ENCODE data around the gene SNAPC5. TPM values are rescaled to one million over a fixed set of nuclear protein-coding genes. Genes with fewer than 3 reads are reported as not detected.
A peak's percentile ranks its signal among the peaks of the same experiment; 100 is the strongest.

SNAPC5 gene
- total and polyA plus RNA-seq, 2 of the 13 experiments (the other 11 are each of a cell fraction or from before 2014, with no cell fraction given) = 14.8 to 36.2 TPM

DNA sequence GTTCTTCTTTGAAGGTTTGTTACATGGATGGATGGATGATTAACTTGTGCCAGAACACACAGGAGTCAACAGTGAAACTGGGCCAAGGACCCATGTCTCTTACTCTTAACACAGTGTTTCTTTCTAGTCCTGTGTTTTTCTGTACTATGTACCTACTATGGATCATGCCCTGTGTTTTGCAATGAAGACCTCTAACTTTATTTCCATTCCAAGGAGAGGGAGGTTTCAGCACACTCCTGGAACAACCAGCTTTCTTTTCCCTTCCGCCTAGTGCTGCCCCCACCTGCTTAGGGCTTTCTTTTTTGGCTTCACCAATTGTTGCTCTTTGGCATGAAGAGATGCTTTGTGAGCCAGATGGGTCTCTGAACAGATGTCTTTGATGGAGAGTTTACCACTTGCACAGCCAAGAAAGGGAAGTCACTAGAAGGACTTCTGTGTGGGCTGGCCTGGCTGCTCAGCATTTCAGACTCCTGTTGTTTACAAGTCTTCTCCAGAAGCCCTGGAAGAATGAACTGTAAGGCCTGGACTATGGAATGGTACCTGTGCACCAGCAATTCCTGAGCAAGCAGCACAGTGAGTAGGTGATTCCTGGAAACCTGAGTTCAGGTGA, 44.5 kb downstream of the SNAPC5 start (continued):
- TF ChIP-seq, protein P1, sequence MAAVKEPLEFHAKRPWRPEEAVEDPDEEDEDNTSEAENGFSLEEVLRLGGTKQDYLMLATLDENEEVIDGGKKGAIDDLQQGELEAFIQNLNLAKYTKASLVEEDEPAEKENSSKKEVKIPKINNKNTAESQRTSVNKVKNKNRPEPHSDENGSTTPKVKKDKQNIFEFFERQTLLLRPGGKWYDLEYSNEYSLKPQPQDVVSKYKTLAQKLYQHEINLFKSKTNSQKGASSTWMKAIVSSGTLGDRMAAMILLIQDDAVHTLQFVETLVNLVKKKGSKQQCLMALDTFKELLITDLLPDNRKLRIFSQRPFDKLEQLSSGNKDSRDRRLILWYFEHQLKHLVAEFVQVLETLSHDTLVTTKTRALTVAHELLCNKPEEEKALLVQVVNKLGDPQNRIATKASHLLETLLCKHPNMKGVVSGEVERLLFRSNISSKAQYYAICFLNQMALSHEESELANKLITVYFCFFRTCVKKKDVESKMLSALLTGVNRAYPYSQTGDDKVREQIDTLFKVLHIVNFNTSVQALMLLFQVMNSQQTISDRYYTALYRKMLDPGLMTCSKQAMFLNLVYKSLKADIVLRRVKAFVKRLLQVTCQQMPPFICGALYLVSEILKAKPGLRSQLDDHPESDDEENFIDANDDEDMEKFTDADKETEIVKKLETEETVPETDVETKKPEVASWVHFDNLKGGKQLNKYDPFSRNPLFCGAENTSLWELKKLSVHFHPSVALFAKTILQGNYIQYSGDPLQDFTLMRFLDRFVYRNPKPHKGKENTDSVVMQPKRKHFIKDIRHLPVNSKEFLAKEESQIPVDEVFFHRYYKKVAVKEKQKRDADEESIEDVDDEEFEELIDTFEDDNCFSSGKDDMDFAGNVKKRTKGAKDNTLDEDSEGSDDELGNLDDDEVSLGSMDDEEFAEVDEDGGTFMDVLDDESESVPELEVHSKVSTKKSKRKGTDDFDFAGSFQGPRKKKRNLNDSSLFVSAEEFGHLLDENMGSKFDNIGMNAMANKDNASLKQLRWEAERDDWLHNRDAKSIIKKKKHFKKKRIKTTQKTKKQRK (IDR thresholded peaks at IDR 0.05; ENCODE audit: low read length) = no peak
- no peak for TF ChIP-seq ZNF296 (CRISPR knock-in tag; conservative IDR thresholded peaks at IDR 0.05)
- peak; percentile 45 for TF ChIP-seq ASH2L (IDR thresholded peaks at IDR 0.05; ENCODE audit: insufficient read length, low read depth, low read length)
- TF ChIP-seq RARA (CRISPR knock-in tag; IDR thresholded peaks at IDR 0.05) = peak; percentile 80
- no peak for TF ChIP-seq MAFG (CRISPR knock-in tag; IDR thresholded peaks at IDR 0.05)
- TF ChIP-seq, protein P2, sequence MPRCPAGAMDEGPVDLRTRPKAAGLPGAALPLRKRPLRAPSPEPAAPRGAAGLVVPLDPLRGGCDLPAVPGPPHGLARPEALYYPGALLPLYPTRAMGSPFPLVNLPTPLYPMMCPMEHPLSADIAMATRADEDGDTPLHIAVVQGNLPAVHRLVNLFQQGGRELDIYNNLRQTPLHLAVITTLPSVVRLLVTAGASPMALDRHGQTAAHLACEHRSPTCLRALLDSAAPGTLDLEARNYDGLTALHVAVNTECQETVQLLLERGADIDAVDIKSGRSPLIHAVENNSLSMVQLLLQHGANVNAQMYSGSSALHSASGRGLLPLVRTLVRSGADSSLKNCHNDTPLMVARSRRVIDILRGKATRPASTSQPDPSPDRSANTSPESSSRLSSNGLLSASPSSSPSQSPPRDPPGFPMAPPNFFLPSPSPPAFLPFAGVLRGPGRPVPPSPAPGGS (CRISPR knock-in tag; IDR thresholded peaks at IDR 0.05) = no peak
- TF ChIP-seq PRPF4 (IDR thresholded peaks at IDR 0.05; ENCODE audit: low read depth, low read length, poor library complexity, severe bottlenecking) = no peak
- TF ChIP-seq CCDC6 (CRISPR knock-in tag; IDR thresholded peaks at IDR 0.05) = no peak
- TF ChIP-seq PHB2 (IDR thresholded peaks at IDR 0.05; ENCODE audit: partially characterized antibody) = no peak
- no peak for TF ChIP-seq ZNF333 (CRISPR knock-in tag; IDR thresholded peaks at IDR 0.05; ENCODE audit: borderline replicate concordance)
- no peak for TF ChIP-seq KLF13 (CRISPR knock-in tag; IDR thresholded peaks at IDR 0.05)
- TF ChIP-seq KAT7 (CRISPR knock-in tag; IDR thresholded peaks at IDR 0.05; ENCODE audit: borderline replicate concordance) = no peak
- TF ChIP-seq ZBTB7B (CRISPR knock-in tag; IDR thresholded peaks at IDR 0.05) = no peak
- no peak for TF ChIP-seq ZNF674 (CRISPR knock-in tag; IDR thresholded peaks at IDR 0.05; ENCODE audit: low read depth)
- TF ChIP-seq, protein P3, sequence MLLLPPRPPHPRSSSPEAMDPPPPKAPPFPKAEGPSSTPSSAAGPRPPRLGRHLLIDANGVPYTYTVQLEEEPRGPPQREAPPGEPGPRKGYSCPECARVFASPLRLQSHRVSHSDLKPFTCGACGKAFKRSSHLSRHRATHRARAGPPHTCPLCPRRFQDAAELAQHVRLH (CRISPR knock-in tag; IDR thresholded peaks at IDR 0.05; ENCODE audit: borderline replicate concordance, low read depth) = no peak
- TF ChIP-seq, protein P4, sequence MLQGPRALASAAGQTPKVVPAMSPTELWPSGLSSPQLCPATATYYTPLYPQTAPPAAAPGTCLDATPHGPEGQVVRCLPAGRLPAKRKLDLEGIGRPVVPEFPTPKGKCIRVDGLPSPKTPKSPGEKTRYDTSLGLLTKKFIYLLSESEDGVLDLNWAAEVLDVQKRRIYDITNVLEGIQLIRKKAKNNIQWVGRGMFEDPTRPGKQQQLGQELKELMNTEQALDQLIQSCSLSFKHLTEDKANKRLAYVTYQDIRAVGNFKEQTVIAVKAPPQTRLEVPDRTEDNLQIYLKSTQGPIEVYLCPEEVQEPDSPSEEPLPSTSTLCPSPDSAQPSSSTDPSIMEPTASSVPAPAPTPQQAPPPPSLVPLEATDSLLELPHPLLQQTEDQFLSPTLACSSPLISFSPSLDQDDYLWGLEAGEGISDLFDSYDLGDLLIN (CRISPR knock-in tag; IDR thresholded peaks at IDR 0.05; ENCODE audit: borderline replicate concordance) = no peak
- TF ChIP-seq, protein P5, sequence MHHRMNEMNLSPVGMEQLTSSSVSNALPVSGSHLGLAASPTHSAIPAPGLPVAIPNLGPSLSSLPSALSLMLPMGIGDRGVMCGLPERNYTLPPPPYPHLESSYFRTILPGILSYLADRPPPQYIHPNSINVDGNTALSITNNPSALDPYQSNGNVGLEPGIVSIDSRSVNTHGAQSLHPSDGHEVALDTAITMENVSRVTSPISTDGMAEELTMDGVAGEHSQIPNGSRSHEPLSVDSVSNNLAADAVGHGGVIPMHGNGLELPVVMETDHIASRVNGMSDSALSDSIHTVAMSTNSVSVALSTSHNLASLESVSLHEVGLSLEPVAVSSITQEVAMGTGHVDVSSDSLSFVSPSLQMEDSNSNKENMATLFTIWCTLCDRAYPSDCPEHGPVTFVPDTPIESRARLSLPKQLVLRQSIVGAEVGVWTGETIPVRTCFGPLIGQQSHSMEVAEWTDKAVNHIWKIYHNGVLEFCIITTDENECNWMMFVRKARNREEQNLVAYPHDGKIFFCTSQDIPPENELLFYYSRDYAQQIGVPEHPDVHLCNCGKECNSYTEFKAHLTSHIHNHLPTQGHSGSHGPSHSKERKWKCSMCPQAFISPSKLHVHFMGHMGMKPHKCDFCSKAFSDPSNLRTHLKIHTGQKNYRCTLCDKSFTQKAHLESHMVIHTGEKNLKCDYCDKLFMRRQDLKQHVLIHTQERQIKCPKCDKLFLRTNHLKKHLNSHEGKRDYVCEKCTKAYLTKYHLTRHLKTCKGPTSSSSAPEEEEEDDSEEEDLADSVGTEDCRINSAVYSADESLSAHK (CRISPR knock-in tag; IDR thresholded peaks at IDR 0.05; ENCODE audit: borderline replicate concordance) = no peak
- no peak for TF ChIP-seq SRF (IDR thresholded peaks at IDR 0.05; ENCODE audit: low read depth, low read length)
- TF ChIP-seq ZSCAN20 (CRISPR knock-in tag; IDR thresholded peaks at IDR 0.05; ENCODE audit: borderline replicate concordance) = no peak
- peak; percentile 73 for TF ChIP-seq GATAD2A (CRISPR knock-in tag; IDR thresholded peaks at IDR 0.05)
- TF ChIP-seq ZNF331 (CRISPR knock-in tag; IDR thresholded peaks at IDR 0.05) = peak; percentile 31; the same call in 1 of the 2 replicates
- TF ChIP-seq CAMTA2 (CRISPR knock-in tag; IDR thresholded peaks at IDR 0.05; ENCODE audit: borderline replicate concordance) = no peak
- TF ChIP-seq ZNF207 (IDR thresholded peaks at IDR 0.05; ENCODE audit: borderline replicate concordance) = no peak

Measured in HepG2 (cell line).